SW 1271 (cell line): ENCODE data around the gene TMEM181.
"Not testable (repeated sequence)": the region's sequence is repeated elsewhere in the genome, so short reads cannot be mapped to it uniquely, and the experiment has no call there.

Experiments used
- DNase-seq, 2 experiments: peaks; one replicate each; lab custom pipeline; 2025; lab: John Stamatoyannopoulos, UW

Gene TMEM181

DNA sequence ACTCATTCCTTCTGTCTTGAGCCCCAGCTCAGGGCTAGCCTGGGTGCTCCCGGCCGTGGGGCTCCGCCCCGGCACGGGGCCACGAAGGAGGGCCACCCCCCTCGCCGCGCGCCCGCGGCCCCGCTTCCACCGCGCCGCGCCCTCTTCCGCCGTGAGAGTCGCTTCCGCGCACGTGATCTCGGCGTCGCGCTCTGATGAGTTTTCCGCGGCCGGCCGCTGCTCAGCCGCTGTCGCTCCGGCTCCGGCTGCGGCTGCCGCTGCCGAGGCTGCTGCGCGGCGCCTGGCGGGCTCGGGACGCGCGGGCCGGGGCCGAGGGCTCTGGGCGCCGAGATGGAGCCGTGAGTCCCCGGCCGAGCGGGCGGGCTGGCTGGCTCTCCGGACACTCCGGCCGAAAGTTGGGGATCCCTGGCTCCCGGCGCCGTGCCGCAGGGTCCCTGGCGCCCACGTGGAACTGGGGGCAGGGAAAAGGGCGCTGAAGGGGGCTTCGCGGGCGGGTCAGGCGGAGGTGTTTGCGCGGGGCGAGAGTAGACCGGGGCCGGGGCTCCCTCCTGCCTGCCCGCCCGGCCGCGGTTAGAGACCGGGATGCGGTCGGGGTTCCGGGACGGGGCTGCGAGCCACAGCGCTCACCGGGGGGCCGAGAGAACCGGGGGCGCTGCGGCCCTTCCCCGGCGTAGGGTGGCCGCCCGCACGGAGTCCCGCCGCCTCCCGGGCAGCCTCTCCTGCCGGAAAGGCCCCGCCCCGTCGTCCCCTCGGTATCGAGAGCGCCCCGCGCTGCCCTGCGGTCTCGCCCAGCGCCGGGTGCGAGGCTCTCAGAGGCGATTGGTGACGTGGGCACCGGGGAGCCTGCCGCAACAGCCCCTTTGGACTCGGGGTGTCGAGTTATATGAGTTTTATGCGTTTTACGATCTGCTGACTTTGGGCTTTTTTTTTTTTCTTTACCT, at the start of gene TMEM181:
Gene TMEM181, plus strand, starts transcription at position 197 of the 941 bp plus-strand sequence. Its CDS starts 134 bp downstream, at position 331.
- DNase-seq, result peak; percentile 21 to 75

DNA sequence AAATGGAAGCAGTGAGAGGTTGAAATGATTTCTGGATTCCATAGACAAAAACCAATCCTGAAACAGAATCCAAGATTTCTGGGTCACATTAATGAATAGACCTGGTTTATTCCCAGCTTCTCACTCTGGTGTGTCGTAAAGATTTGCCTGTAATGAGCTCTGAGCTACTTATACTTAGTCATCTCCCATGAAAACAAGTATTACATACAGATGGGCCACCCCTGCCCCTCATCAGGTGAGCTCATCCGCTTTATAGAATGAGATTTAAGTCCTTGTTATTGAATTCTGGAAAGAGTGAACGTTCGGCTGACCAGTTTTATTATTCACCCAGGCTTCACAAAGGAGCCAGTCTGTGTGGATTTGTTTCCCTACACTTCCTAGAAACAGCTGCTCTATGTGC, 47.1 kb upstream of the TMEM181 start:
- DNase-seq, result no peak

- no peak for DNase-seq
Measured at GRCh38 chr6:158514176-158514575, 45.7 kb upstream of the TMEM181 start.

DNA sequence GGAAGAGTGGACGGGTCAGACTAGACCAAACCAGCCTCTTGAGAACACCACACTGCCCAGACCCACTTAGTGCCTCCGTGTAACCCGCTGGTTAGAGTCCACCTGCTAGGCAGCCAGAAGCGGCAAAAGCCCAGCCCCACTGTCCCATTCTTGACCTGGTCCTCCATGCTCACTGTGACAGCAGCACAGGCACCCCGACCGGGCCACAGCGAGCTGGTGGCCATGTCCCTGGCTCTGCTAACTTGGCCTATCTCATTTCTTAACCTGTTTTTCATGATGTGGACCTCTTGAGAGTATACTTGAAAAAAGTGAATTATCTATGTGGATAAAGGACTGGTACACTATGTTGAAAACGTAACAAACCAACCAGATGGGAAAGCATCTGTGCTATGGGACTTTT, 44.9 kb upstream of the TMEM181 start:
- DNase-seq, result no peak

- no peak for DNase-seq
Measured at GRCh38 chr6:158516098-158516497, 43.8 kb upstream of the TMEM181 start.

- no peak for DNase-seq
Measured at GRCh38 chr6:158517038-158517437, 42.9 kb upstream of the TMEM181 start.

- no peak for DNase-seq
Measured at GRCh38 chr6:158517581-158517980, 42.3 kb upstream of the TMEM181 start.

GRCh38 chr6:158518191-158519127, 41.4 kb upstream of the TMEM181 start:
- peak; percentile 36 to 76 for DNase-seq

GRCh38 chr6:158519300-158519699, 40.6 kb upstream of the TMEM181 start:
- DNase-seq, result no peak

DNA sequence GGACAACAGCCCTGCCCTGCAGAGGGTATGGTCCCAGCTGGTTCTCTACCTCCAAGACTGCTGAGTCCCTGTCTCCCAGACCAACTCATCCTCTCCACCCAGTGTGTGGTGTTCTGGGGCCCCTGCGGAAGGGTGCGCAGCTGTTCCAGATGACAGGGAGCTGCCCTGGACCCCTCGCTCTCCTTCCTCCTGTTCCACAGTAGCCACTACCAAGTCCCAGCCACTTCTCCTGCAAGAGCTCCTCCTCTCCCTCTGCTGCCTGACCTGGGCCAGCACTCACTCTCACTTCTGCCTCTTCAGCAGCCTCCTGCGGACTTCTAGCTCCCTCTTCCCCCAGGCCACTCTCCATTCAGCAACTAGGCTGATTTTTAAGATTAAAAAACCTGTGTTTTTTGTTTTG, 40.1 kb upstream of the TMEM181 start:
- no peak for DNase-seq

- not testable (repeated sequence) for DNase-seq
Measured at GRCh38 chr6:158520975-158521374, 38.9 kb upstream of the TMEM181 start.

- no peak for DNase-seq
Measured at GRCh38 chr6:158521759-158522158, 38.1 kb upstream of the TMEM181 start.

GRCh38 chr6:158522616-158523015, 37.3 kb upstream of the TMEM181 start:
- no peak for DNase-seq

DNA sequence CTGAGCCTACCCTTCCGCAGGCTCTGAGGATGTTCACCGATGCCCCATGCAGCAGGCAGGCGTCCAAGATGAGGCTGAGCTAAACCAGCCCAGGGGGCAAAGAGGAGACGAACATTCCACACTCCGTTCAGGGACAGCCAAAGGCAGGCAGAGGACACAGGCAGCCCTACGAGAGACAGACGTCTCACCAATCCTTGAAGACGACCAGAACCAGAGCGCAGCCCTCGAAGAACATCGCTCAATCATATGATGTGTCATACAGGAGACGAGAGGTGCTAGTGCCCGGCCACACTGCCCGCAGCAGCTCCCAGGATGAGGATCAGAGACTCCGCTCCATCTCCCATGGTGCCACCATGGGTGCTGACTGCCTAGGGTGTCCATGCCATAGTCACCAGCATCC, 35.6 kb upstream of the TMEM181 start:
- DNase-seq, result no peak

GRCh38 chr6:158527858-158528257, 32.0 kb upstream of the TMEM181 start:
- DNase-seq, result not testable (repeated sequence)

GRCh38 chr6:158528826-158529225, 31.1 kb upstream of the TMEM181 start:
- DNase-seq, result no peak

GRCh38 chr6:158529629-158530028, 30.3 kb upstream of the TMEM181 start:
- no peak for DNase-seq

- no peak for DNase-seq
Measured at GRCh38 chr6:158531566-158531965, 28.3 kb upstream of the TMEM181 start.

DNA sequence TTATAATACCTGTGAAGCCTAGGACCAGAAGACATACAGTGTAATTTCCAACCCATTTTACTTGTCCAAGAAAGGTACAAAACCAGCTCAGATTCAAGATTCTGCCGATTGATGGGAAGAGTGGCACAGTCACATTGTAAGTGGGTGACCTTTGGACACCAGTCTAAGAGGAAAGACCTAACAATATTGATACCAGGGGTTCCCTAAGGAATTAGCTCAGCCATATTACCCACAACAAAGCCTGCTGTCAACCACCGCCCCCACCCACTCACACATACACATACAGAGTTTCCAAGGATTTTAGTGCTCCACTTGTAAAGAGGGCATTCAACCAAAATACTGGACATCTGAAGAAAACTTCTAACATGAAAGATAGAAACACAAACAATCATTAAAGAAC, 27.9 kb upstream of the TMEM181 start:
- no peak for DNase-seq

DNA sequence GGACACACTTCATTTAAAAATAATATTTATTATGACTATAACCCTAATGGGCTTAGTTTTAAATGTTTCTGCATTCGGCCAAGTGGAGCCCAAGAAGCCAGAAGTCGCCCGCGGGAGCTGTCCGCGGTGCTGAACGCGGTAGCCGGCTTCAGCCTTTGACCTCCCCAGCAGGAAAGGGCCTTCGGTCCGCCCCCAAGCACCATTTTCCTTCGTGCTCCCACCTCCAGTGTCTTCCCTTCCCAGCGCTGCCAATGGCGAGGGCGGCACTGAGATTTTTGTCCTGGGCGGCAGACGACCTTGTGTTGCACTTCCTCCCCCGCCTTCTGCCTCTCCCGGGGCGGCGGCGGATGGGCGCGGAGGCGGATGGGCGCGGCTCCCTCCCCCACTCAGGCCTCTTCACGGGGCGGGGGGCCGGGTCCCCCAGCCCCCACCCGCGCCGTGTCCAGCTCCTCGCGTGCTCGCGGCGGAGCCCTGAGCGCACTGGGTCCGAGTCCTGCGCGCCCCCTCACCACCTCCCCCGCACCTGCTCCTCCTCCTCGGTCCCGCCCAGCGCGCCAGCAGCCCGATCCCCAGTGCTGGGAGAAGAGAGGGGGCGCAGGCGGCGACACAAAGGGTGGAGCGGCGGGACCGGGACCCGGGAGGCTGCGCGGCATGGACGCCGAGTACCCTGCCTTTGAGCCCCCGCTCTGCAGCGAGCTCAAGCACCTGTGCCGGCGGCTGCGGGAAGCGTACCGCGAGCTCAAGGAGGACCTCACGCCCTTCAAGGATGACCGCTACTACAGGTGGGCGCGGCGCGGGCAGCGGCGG, 23.6 kb upstream of the TMEM181 start:
- DNase-seq, result peak; percentile 11 to 23

GRCh38 chr6:158536891-158537798, 22.7 kb upstream of the TMEM181 start:
- peak in 1 of 2 experiments; percentile 8 for DNase-seq
